ENCODE data around the gene LDHA. TPM values are rescaled to one million over a fixed set of nuclear protein-coding genes. Genes with fewer than 3 reads are reported as not detected.

Gene LDHA
- total and polyA plus RNA-seq, 9 of the 15 experiments (the other 6 are each of a cell fraction or from before 2014, with no cell fraction given), result 535 to 3,001 (median 926) TPM

- peak; percentile 93 for TF ChIP-seq ETS1 (conservative IDR thresholded peaks at IDR 0.05; ENCODE audit: control insufficient read depth, low read depth, low read length)
- TF ChIP-seq KAT2B (IDR thresholded peaks at IDR 0.05; ENCODE audit: low read depth, low read length), result no peak
- peak; percentile 76 for TF ChIP-seq RNF2 (IDR thresholded peaks at IDR 0.05)
- TF ChIP-seq MAZ (CRISPR knock-in tag; conservative IDR thresholded peaks at IDR 0.05 in 1 of 2, IDR thresholded peaks at IDR 0.05 in 1 of 2), result peak; percentile 96 to 99
- TF ChIP-seq CREM (IDR thresholded peaks at IDR 0.05; ENCODE audit: low read depth), result peak; percentile 98
- peak; percentile 63 for TF ChIP-seq RBBP5 (IDR thresholded peaks at IDR 0.05; ENCODE audit: borderline replicate concordance, insufficient read depth, low read length, poor library complexity, severe bottlenecking)
- peak; percentile 81 for TF ChIP-seq U2AF1 (optimal IDR thresholded peaks at IDR 0.05; ENCODE audit: low read depth, low read length)
- TF ChIP-seq ZNF239 (CRISPR knock-in tag; IDR thresholded peaks at IDR 0.05), result no peak
- TF ChIP-seq ZBTB2 (IDR thresholded peaks at IDR 0.05), result no peak
- peak; percentile 89 for TF ChIP-seq POLR2B (IDR thresholded peaks at IDR 0.05; ENCODE audit: low read depth, partially characterized antibody)
- TF ChIP-seq PREB (CRISPR knock-in tag; IDR thresholded peaks at IDR 0.05), result 0 out of 2 replicates have a peak, but pooled peaks have one; percentile 78
- no peak for TF ChIP-seq ZNF398 (CRISPR knock-in tag; IDR thresholded peaks at IDR 0.05)
- peak; percentile 88; the same call in 1 of the 2 replicates for TF ChIP-seq ZNF511 (CRISPR knock-in tag; IDR thresholded peaks at IDR 0.05)
- TF ChIP-seq ID3 (CRISPR knock-in tag; IDR thresholded peaks at IDR 0.05), result no peak
- TF ChIP-seq ID3 (tag; IDR thresholded peaks at IDR 0.05), result peak; percentile 77
- peak; percentile 97 for TF ChIP-seq PHF8 (IDR thresholded peaks at IDR 0.05; ENCODE audit: borderline replicate concordance, low read length)
- 0 out of 2 replicates have a peak, but pooled peaks have one; percentile 26 for TF ChIP-seq IRF9 (tag; IDR thresholded peaks at IDR 0.05)
- TF ChIP-seq CBX1 (IDR thresholded peaks at IDR 0.05; ENCODE audit: low read depth), result peak; percentile 95
- peak; percentile 81 for TF ChIP-seq C11orf30 (IDR thresholded peaks at IDR 0.05; ENCODE audit: low read depth)
- peak; percentile 51; the same call in 1 of the 2 replicates for TF ChIP-seq E2F3 (CRISPR knock-in tag; IDR thresholded peaks at IDR 0.05)
Observed at GRCh38 chr11:18394275-18394927, at the start of gene LDHA (continued).
